ENCODE results near the gene HIBCH. TPM values are rescaled to one million over a fixed set of nuclear protein-coding genes. Genes with fewer than 3 reads are reported as not detected.
A peak's percentile ranks its signal among the peaks of the same experiment; 100 is the strongest.

The HIBCH gene
- total RNA-seq, 2 experiments from 2014 or later, result 19.2 TPM

DNA sequence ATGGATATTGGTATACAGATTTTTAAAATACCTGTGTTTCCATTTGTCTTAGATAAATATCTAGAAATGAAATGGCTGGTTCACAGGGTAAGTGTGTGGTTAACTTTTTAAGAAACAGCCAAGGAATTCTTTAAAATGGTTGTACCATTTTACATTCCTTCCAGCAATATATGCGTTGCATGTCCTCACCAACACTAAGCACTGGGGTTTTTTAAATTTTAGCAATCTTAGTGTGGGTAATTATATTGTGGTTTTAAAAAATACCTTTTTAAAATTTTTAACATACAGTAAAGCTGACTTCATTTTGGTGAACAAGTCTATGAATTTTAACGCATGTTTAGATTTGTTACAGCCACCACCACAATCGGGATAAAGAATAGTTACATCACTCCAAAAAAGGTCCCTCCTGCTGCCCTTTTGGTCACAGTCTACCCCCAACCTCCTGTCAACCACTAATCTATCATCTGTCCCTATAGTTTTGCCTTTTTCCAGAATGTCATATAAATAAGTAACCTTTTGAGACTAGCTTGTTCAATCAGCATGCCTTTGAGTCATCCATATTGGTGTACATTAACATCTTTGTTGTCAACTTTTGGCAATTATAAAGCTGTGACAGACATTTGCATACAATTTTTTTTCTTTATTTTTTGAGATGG lies 129.0 kb downstream of the HIBCH start:
- Mint-ChIP-seq H3K27ac (no peak overlapping the region), H3K27me3 (ENCODE audit: low read depth) (no peaks in the 10 kb centered on the region), H3K36me3 (ENCODE audit: low read depth) (no peaks in the 10 kb centered on the region), H3K4me1 (ENCODE audit: low read depth) (no peaks in the 10 kb centered on the region), H3K9me3 (no peaks in the 10 kb centered on the region), H3K4me3 (no peak overlapping the region)
- CTCF ChIA-PET, result no interaction called here
- no peak for DNase-seq
- intact Hi-C loops (cut with micrococcal nuclease), result no loop called here

DNA sequence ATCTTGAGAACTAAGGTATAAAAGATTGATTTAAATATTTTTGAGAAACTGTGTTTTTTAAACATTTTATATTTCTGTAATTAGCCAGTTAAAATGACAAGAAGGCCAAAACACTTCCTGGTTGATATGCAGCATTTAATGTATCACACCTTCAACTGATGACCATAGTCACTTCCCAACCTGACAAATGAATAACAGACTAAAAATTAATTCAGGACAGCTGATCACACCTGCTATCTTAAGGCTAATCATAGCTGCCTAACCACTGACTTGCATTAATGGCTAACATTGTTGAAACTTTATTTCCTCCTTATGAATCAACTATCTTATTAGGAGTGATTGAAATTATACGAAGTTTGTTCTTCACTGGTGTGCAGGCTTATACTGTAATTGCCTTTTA lies 131.3 kb downstream of the HIBCH start:
- Mint-ChIP-seq H3K4me3 (no peak overlapping the region), H3K9me3 (no peaks in the 10 kb centered on the region), H3K27ac (no peak overlapping the region), H3K36me3 (ENCODE audit: low read depth) (no peaks in the 10 kb centered on the region), H3K27me3 (ENCODE audit: low read depth) (no peaks in the 10 kb centered on the region), H3K4me1 (ENCODE audit: low read depth) (no peaks in the 10 kb centered on the region)
- CTCF ChIA-PET, result interaction anchor here (0.6 kb wide), 1 partner anchor 399 kb away, joined by 3 read pairs; no protein-coding TSS in a partner anchor
- DNase-seq, result no peak
- intact Hi-C loops (cut with micrococcal nuclease), result loop anchor here (10.0 kb wide), 1 partner anchor 373 kb away; no protein-coding TSS in a partner anchor

DNA sequence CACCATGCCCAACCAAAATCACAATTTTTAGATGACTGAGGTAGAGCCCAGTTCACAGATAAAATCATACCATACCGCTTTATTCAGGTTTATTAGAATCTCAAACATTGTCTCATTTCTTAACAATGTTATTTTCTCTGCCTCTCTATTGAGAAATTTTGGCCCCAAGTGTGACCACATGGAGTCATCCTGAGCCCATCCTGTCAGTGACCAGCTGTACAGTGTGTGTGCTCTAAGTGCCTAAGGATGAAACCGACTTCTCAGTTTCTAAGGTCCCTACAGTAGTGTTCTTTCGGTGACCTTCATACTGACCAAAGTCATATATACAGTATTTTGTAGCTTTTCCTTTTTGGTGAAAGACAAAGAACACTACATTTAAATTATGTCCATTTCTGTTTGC lies 133.4 kb downstream of the HIBCH start:
- Mint-ChIP-seq H3K4me1 (ENCODE audit: low read depth) (no peaks in the 10 kb centered on the region), H3K4me3 (no peak overlapping the region), H3K9me3 (no peaks in the 10 kb centered on the region), H3K36me3 (ENCODE audit: low read depth) (no peaks in the 10 kb centered on the region), H3K27ac (no peak overlapping the region), H3K27me3 (ENCODE audit: low read depth) (peaks cover 3% of the 10 kb centered on the region)
- CTCF ChIA-PET, result no interaction called here
- intact Hi-C loops (cut with micrococcal nuclease), result loop anchor here (10.0 kb wide), 1 partner anchor 371 kb away; no protein-coding TSS in a partner anchor
- no peak for DNase-seq

DNA sequence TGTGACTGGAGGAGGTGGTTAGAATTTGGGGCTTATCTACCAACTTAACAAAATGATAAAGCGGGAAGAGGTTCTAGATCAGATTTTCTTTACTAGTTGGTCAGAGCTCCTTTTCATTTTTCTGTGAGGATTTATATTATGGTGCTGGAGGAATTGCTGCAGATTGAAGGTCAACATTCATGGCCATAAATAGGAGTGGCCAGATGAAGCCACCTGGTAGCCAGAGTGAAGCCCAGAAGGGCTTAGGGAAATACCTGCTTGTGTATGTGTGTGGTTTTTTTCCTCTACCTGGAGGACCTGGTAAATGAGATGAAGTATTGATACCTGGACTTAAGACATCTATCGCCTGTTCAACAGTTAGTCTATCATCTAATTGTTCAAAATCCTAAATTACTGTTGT lies 134.2 kb downstream of the HIBCH start:
- Mint-ChIP-seq H3K27me3 (ENCODE audit: low read depth) (peaks cover 6% of the 10 kb centered on the region), H3K9me3 (no peaks in the 10 kb centered on the region), H3K4me1 (ENCODE audit: low read depth) (peaks cover 2% of the 10 kb centered on the region), H3K36me3 (ENCODE audit: low read depth) (no peaks in the 10 kb centered on the region), H3K4me3 (no peak overlapping the region), H3K27ac (no peak overlapping the region)
- CTCF ChIA-PET, result no interaction called here
- intact Hi-C loops (cut with micrococcal nuclease), result loop anchor here (10.0 kb wide), 1 partner anchor 371 kb away; no protein-coding TSS in a partner anchor
- no peak for DNase-seq

DNA sequence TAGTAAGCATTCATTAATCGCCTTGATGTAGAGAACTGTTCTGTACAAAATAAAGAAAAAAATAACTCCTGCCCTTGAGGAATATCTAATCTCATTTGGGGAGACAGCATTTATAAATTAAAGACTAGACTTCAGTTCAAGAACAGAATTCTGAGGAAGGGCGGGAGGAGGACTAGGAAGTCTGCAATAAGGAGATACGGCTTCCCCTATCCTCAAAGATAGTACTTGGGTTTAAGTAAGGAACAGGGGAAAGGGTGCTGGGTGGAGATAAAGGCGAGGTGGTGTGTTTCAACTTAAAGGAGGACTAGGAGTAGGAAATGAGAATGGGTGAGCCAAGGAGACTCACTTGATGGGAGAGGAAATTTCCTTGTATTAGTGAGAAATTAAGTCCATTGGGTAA lies 135.2 kb downstream of the HIBCH start:
- no peak overlapping the region for H3K4me3 Mint-ChIP-seq
- intact Hi-C loops (cut with micrococcal nuclease), result loop anchor here (10.0 kb wide), 1 partner anchor 370 kb away; no protein-coding TSS in a partner anchor
- H3K4me1 Mint-ChIP-seq (ENCODE audit: low read depth), result peaks cover 7% of the 10 kb centered on the region
- no peaks in the 10 kb centered on the region for H3K36me3 Mint-ChIP-seq (ENCODE audit: low read depth)
- CTCF ChIA-PET, result no interaction called here
- no peaks in the 10 kb centered on the region for H3K9me3 Mint-ChIP-seq
- peaks cover 12% of the 10 kb centered on the region for H3K27me3 Mint-ChIP-seq (ENCODE audit: low read depth)
- H3K27ac Mint-ChIP-seq, result no peak overlapping the region
- DNase-seq, result no peak

DNA sequence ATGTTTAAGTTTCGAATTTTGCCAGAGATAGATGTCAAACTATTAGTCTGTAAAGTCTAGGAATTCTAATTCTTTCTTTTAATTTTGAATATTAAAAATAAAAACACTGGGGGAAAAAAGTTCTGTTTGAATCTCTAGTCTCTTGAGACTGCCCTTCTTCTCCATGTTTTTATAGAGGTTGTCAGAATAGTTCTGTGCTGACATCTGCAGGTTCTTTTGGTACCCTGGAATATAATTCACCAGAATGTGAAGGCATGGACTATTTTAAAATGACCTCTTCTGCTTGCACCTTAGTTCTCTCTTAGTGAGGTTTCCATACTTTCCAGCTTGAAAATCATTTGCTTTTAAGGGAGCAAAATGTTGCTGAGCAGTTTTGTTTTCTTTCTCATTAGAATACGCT lies 136.1 kb downstream of the HIBCH start:
- no peak overlapping the region for H3K27ac Mint-ChIP-seq
- peaks cover 16% of the 10 kb centered on the region for H3K27me3 Mint-ChIP-seq (ENCODE audit: low read depth)
- no peak overlapping the region for H3K4me3 Mint-ChIP-seq
- H3K36me3 Mint-ChIP-seq (ENCODE audit: low read depth), result no peaks in the 10 kb centered on the region
- CTCF ChIA-PET, result no interaction called here
- H3K4me1 Mint-ChIP-seq (ENCODE audit: low read depth), result peaks cover 7% of the 10 kb centered on the region
- no peak for DNase-seq
- intact Hi-C loops (cut with micrococcal nuclease), result loop anchor here (10.0 kb wide), 1 partner anchor 369 kb away; no protein-coding TSS in a partner anchor
- H3K9me3 Mint-ChIP-seq, result no peaks in the 10 kb centered on the region

DNA sequence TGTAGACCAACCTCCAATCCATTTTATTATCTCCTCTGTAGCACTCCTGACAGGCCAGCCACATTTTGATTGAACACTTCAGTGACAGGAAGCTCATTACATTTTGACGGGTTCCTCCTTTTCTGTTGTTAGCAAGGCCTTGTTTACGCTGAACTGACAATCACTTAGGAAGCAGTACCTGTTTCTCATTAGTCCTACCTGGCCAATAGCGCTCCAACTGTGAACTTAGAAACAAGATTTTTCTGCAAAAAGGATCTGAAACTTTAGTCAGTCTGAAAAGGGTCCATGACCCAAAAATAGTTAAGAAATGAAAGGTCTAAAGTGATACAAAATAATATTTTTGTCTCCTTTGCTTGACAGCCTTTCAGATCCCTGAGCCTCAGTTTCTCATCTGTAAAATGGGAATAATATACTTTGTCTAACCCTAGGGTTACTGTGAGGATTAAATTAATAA lies 137.5 kb downstream of the HIBCH start:
- Mint-ChIP-seq H3K9me3 (no peaks in the 10 kb centered on the region), H3K4me1 (ENCODE audit: low read depth) (peaks cover 7% of the 10 kb centered on the region), H3K27me3 (ENCODE audit: low read depth) (peaks cover 21% of the 10 kb centered on the region), H3K27ac (no peak overlapping the region), H3K4me3 (no peak overlapping the region), H3K36me3 (ENCODE audit: low read depth) (no peaks in the 10 kb centered on the region)
- intact Hi-C loops (cut with micrococcal nuclease), result loop anchor here (10.0 kb wide), 1 partner anchor 367 kb away; no protein-coding TSS in a partner anchor
- no peak for DNase-seq
- CTCF ChIA-PET, result interaction anchor here (0.6 kb wide), 2 partner anchors 17 to 89 kb away, joined by 3 read pairs; no protein-coding TSS in a partner anchor

DNA sequence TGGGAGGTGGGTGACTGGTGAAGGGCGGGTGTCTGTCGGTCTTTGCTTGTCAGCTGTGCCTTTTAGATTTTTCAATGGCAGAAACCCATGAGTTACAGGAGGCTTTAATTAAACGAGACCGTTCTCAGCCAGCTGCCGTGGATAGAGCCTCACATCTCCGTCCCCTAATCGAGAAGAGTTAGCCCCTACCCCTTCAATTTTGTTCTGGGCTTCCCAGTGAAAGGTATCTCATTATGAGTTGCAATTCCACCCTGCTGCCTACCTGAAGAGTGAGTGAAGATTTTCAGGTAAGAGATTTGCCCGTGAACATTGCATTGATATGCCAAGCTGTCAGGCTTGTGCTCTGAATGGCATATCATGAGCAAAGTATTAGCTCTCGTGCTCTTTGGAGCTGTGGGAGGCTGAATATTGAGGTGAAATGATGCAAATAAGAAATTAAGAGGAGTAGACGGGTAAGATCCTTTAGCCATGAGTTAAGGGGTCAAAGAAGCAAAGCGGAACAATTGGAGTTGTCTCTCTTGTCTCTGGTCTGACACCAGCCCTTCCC lies 138.4 kb downstream of the HIBCH start:
- DNase-seq, result no peak
- CTCF ChIA-PET, result interaction anchor here (0.6 kb wide), 2 partner anchors 90 to 1295 kb away, joined by 3 read pairs; no protein-coding TSS in a partner anchor
- no peaks in the 10 kb centered on the region for H3K36me3 Mint-ChIP-seq (ENCODE audit: low read depth)
- H3K4me3 Mint-ChIP-seq, result peak overlapping the region; percentile 42
- intact Hi-C loops (cut with micrococcal nuclease), result loop anchor here (10.0 kb wide), 1 partner anchor 366 kb away; no protein-coding TSS in a partner anchor
- H3K4me1 Mint-ChIP-seq (ENCODE audit: low read depth), result peaks cover 7% of the 10 kb centered on the region
- H3K27me3 Mint-ChIP-seq (ENCODE audit: low read depth), result peaks cover 24% of the 10 kb centered on the region
- H3K9me3 Mint-ChIP-seq, result no peaks in the 10 kb centered on the region
- H3K27ac Mint-ChIP-seq, result no peak overlapping the region

DNA sequence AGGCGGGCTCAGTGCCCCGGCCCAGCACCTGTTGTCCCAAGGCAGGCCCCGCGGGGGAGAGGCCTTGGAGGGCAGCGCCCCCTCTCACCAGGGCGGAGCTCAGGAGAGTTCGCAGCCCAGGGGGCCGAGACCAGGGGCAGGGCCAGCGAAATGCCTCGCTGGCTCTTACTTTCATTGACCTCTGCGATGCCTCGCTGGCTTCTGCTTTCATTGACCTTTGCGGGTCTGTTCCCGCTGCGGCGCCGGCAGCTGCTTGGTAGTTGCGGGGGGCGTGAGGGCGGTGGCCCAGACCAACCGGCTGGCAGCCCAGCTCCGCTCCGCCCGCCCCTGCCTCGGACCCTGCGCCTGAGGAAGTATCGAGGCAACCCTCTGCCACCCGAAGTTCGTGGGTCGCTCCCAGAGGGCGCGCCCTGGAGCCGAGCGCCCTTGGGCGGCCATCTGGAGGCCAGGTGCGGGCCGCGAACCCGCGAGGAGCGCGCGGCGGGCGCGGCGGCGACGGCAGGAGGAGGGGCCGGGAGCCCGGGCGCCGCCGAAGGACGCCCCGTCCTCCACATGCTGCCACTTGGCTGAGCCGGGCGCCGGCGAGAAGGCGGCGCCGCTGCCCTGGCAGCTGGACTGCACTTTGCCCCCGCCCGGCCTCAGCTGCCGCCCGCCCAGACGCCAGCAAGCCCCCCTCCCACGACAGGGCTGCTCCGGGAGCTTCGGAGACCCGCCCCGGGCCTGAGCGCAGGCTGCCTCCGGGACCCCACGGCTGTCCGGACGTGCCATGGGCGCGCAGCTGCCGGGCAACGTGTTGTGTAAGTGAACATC lies 139.1 kb downstream of the HIBCH start:
- Mint-ChIP-seq H3K4me3 (peak overlapping the region; percentile 42), H3K27ac (no peak overlapping the region), H3K4me1 (ENCODE audit: low read depth) (peaks cover 7% of the 10 kb centered on the region), H3K9me3 (no peaks in the 10 kb centered on the region), H3K36me3 (ENCODE audit: low read depth) (no peaks in the 10 kb centered on the region), H3K27me3 (ENCODE audit: low read depth) (peaks cover 24% of the 10 kb centered on the region)
- intact Hi-C loops (cut with micrococcal nuclease), result loop anchor here (1.0 to 10.0 kb wide), 2 partner anchors 91 to 366 kb away; no protein-coding TSS in a partner anchor
- CTCF ChIA-PET, result interaction anchor here (0.5 to 0.6 kb wide), 2 partner anchors 119 to 1295 kb away, joined by 3 read pairs; no protein-coding TSS in a partner anchor
- peak; percentile 29 for DNase-seq

DNA sequence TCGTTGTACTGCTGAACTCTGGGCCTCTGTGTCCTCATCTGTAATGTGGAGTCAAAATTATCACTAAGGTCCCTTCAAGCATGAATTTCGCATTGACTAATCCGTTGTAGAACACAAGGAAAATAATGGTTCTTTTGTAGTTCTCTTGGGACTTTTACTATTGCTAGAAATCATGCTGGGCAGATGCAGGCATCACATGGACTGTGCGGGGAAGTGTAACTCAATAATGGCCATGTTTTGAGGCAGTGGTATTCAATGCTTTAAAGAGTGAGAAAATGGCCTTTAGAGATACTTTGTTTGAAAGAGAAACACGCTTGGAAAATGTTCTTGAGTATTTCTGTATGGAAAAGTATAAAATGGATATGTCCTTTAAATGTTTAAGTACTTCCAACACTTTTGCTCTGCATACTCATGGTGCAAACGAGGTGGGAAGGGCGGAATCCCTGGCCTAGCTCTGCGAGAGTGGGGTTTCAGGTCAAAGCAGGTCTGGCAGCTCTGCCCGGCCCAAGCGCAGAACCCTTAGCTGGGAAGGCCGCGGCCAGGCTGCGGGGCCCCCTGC lies 139.8 kb downstream of the HIBCH start:
- H3K27me3 Mint-ChIP-seq (ENCODE audit: low read depth), result peaks cover 24% of the 10 kb centered on the region
- H3K36me3 Mint-ChIP-seq (ENCODE audit: low read depth), result no peaks in the 10 kb centered on the region
- intact Hi-C loops (cut with micrococcal nuclease), result loop anchor here (1.0 to 10.0 kb wide), 3 partner anchors 91 to 365 kb away; no protein-coding TSS in a partner anchor
- H3K27ac Mint-ChIP-seq, result no peak overlapping the region
- no peaks in the 10 kb centered on the region for H3K9me3 Mint-ChIP-seq
- peaks cover 7% of the 10 kb centered on the region for H3K4me1 Mint-ChIP-seq (ENCODE audit: low read depth)
- DNase-seq, result no peak
- H3K4me3 Mint-ChIP-seq, result peak overlapping the region; percentile 44
- CTCF ChIA-PET, result interaction anchor here (0.7 kb wide), 2 partner anchors 86 to 200 kb away, joined by 3 to 4 read pairs; no protein-coding TSS in a partner anchor

DNA sequence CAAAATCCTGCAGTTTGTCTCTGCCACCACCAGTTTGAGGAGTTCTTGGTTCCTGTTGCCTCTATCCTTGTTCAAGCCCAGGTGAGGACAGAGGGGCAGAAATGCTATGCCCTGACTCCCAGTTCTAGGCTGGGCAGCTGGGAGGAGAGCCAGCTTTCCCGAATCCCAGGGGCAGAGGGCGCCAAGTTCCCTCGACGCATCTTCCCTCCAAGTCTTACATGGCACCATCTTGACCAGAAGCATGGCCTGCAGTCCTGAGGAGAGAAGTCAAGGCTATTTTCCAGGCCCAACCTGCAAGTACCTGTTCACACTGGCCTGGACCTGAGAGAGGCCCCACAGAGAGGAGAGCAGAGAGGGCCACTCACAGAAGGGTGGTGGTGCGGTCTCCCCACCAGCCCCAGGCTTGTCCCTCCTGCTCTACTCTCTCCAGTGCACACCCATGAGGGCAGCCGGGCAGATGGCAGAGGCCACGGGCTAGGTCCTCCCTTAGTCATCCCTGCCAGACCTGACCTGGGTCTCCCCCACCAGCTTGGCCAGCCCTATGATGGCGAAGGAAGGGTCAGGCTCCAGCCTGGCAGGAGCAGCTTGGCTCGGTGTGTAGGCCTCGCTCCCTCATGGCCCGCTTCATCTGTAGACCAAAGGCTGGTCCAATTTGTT lies 141.4 kb downstream of the HIBCH start:
- no peak overlapping the region for H3K4me3 Mint-ChIP-seq
- peaks cover 7% of the 10 kb centered on the region for H3K4me1 Mint-ChIP-seq (ENCODE audit: low read depth)
- H3K27ac Mint-ChIP-seq, result no peak overlapping the region
- CTCF ChIA-PET, result no interaction called here
- peaks cover 2% of the 10 kb centered on the region for H3K36me3 Mint-ChIP-seq (ENCODE audit: low read depth)
- DNase-seq, result no peak
- H3K9me3 Mint-ChIP-seq, result peaks cover 2% of the 10 kb centered on the region
- peaks cover 27% of the 10 kb centered on the region for H3K27me3 Mint-ChIP-seq (ENCODE audit: low read depth)
- intact Hi-C loops (cut with micrococcal nuclease), result no loop called here

All from activated naive CD4-positive, alpha-beta T cell treated with anti-CD3 and anti-CD28 coated beads for 36 hours (primary cell).